ENCODE measurements around the gene TXK. TPM values are rescaled to one million over a fixed set of nuclear protein-coding genes. Genes with fewer than 3 reads are reported as not detected.

The TXK gene
- total RNA-seq, 1 experiment from 2014 or later, result 2.6 TPM

DNA sequence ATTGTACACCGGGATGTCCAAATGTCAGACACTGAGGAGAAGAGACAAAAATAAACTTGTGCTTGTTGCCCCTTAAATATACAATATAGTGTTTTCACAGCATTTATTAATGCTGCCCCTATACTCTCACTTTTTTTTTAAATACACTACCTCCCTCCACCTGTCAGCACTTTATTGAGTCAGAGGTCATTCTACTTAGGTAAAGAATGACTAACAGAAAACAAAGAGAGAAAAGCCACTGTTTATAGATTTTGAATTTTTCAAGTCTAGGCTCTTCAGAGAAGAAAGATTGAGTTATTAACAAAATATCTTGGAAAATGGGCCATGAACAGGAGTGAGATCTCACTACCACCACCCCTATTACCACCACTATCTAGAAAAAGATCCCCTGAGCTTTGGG is 59.4 kb downstream of the TXK start:
- Histone ChIP-seq H4K20me1 (ENCODE audit: insufficient read depth) (no peaks in the 10 kb centered on the region), H3K9me3 (ENCODE audit: insufficient read depth, low read depth) (peaks cover 8% of the 10 kb centered on the region; the same call in 1 of the 2 replicates), H3K9me2 (ENCODE audit: insufficient read depth) (no peaks in the 10 kb centered on the region), H3K36me3 (ENCODE audit: low read depth) (peaks cover 4% of the 10 kb centered on the region; the same call in 1 of the 2 replicates), H3K79me2 (ENCODE audit: low read depth) (no peaks in the 10 kb centered on the region), H3F3A (ENCODE audit: insufficient read depth, low read depth) (peaks cover 17% of the 10 kb centered on the region), H3K27ac (peak overlapping the region; percentile 46; the same call in 1 of the 2 replicates), H3K4me2 (peak overlapping the region; percentile 69), H3K4me3 (no peak overlapping the region), H2AFZ (no peak overlapping the region), H3K4me1 (replicated peaks; ENCODE audit: insufficient read depth) (peaks cover 43% of the 10 kb centered on the region), H3K27me3 (ENCODE audit: insufficient read depth, low read depth) (no peaks in the 10 kb centered on the region)
- intact Hi-C loops (cut with micrococcal nuclease; ENCODE audit: unreplicated experiment), result no loop called here
- CTCF ChIA-PET, result interaction anchor here (0.7 kb wide), 1 partner anchor 177 kb away, joined by 3 read pairs; no protein-coding TSS in a partner anchor
- DNase-seq, result peak in 1 of 2 experiments; percentile 54
- BruUV-seq (replicated peaks), result no TSS peak
- TF ChIP-seq, protein P1, sequence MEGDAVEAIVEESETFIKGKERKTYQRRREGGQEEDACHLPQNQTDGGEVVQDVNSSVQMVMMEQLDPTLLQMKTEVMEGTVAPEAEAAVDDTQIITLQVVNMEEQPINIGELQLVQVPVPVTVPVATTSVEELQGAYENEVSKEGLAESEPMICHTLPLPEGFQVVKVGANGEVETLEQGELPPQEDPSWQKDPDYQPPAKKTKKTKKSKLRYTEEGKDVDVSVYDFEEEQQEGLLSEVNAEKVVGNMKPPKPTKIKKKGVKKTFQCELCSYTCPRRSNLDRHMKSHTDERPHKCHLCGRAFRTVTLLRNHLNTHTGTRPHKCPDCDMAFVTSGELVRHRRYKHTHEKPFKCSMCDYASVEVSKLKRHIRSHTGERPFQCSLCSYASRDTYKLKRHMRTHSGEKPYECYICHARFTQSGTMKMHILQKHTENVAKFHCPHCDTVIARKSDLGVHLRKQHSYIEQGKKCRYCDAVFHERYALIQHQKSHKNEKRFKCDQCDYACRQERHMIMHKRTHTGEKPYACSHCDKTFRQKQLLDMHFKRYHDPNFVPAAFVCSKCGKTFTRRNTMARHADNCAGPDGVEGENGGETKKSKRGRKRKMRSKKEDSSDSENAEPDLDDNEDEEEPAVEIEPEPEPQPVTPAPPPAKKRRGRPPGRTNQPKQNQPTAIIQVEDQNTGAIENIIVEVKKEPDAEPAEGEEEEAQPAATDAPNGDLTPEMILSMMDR (conservative IDR thresholded peaks at IDR 0.05), result no peak
- TF ChIP-seq EZH2 (IDR thresholded peaks at IDR 0.05; ENCODE audit: low read depth), result no peak
- POLR2A ChIA-PET (ENCODE audit: unreplicated experiment), result no interaction called here

DNA sequence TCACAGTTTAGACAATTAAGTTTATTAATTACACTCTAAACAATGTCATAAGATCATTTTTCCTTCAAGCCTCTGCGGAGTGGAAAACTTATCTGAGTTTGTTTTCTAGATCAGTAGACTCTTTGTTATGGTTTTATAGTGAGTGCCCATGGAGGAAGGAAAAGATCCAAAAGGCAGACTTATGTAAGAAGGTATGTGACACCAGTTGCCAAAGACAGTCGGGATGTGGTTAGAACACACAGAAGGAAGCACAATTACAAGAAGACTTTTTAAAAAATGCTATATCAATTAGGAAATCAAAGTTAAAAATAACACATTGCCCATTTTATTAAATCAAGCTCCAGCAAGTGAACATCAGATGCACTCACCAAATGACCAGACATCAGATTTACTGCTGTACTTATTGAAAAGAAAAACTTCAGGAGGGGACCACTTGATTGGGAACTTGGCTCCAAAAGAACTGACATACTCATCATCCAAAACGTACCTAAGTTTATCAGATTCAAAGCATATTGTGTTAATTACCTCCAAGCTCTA is 60.4 kb downstream of the TXK start:
- Histone ChIP-seq H3K27ac (no peak overlapping the region), H3K4me2 (no peak overlapping the region), H3K79me2 (ENCODE audit: low read depth) (no peaks in the 10 kb centered on the region), H3K4me1 (replicated peaks; ENCODE audit: insufficient read depth) (peaks cover 33% of the 10 kb centered on the region), H3K9me2 (ENCODE audit: insufficient read depth) (no peaks in the 10 kb centered on the region), H3K27me3 (ENCODE audit: insufficient read depth, low read depth) (no peaks in the 10 kb centered on the region), H3F3A (ENCODE audit: insufficient read depth, low read depth) (peaks cover 7% of the 10 kb centered on the region), H3K4me3 (no peak overlapping the region), H2AFZ (no peak overlapping the region), H4K20me1 (ENCODE audit: insufficient read depth) (no peaks in the 10 kb centered on the region), H3K36me3 (ENCODE audit: low read depth) (peaks cover 1% of the 10 kb centered on the region; the same call in 1 of the 2 replicates), H3K9me3 (ENCODE audit: insufficient read depth, low read depth) (peaks cover 4% of the 10 kb centered on the region; the same call in 1 of the 2 replicates)
- no TSS peak for BruUV-seq (replicated peaks)
- intact Hi-C loops (cut with micrococcal nuclease; ENCODE audit: unreplicated experiment), result no loop called here
- TF ChIP-seq, protein P1 (conservative IDR thresholded peaks at IDR 0.05), result no peak
- TF ChIP-seq EZH2 (IDR thresholded peaks at IDR 0.05; ENCODE audit: low read depth), result no peak
- DNase-seq, result no peak
- POLR2A ChIA-PET (ENCODE audit: unreplicated experiment), result no interaction called here
- CTCF ChIA-PET, result interaction anchor here (0.6 to 0.7 kb wide), 2 partner anchors 26 to 32 kb away, joined by 4 to 7 read pairs; no protein-coding TSS in a partner anchor

DNA sequence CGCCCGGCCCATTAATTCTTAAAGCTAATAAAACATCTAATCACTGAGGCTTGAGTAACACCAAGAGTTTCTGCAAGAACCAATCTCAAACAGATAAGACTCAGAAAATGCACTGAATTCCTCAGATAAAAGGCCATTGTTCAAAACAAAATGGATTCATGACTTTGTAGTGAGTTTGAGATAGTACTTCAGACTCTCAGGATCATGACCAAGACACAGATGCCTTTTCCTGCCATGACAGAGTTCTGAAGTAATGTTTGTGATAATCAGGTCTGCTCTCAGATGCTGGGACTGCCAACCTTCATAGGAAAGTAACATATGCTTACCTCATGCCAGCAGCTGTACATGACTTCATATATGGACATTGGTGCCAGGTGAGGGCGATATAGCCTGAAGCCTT is 62.9 kb downstream of the TXK start:
- TF ChIP-seq EZH2 (IDR thresholded peaks at IDR 0.05; ENCODE audit: low read depth), result no peak
- Histone ChIP-seq H3K9me3 (ENCODE audit: insufficient read depth, low read depth) (no peaks in the 10 kb centered on the region), H3K36me3 (ENCODE audit: low read depth) (no peaks in the 10 kb centered on the region), H3K27me3 (ENCODE audit: insufficient read depth, low read depth) (no peaks in the 10 kb centered on the region), H4K20me1 (ENCODE audit: insufficient read depth) (no peaks in the 10 kb centered on the region), H3K27ac (no peak overlapping the region), H3K4me2 (no peak overlapping the region; the same call in 1 of the 2 replicates), H3K9me2 (ENCODE audit: insufficient read depth) (no peaks in the 10 kb centered on the region), H3K79me2 (ENCODE audit: low read depth) (no peaks in the 10 kb centered on the region), H2AFZ (no peak overlapping the region), H3K4me3 (no peak overlapping the region), H3K4me1 (replicated peaks; ENCODE audit: insufficient read depth) (peaks cover 24% of the 10 kb centered on the region), H3F3A (ENCODE audit: insufficient read depth, low read depth) (no peaks in the 10 kb centered on the region; the same call in 1 of the 2 replicates)
- CTCF ChIA-PET, result interaction anchor here (0.7 kb wide), 1 partner anchor 28 kb away, joined by 11 read pairs; no protein-coding TSS in a partner anchor
- no TSS peak for BruUV-seq (replicated peaks)
- POLR2A ChIA-PET (ENCODE audit: unreplicated experiment), result interaction anchor here (0.7 kb wide), 1 partner anchor 37 kb away, joined by 9 read pairs; no protein-coding TSS in a partner anchor
- peak in 1 of 2 experiments; percentile 53 for DNase-seq
- intact Hi-C loops (cut with micrococcal nuclease; ENCODE audit: unreplicated experiment), result no loop called here
